ENCODE measurements around the gene CNTRL.

DNA sequence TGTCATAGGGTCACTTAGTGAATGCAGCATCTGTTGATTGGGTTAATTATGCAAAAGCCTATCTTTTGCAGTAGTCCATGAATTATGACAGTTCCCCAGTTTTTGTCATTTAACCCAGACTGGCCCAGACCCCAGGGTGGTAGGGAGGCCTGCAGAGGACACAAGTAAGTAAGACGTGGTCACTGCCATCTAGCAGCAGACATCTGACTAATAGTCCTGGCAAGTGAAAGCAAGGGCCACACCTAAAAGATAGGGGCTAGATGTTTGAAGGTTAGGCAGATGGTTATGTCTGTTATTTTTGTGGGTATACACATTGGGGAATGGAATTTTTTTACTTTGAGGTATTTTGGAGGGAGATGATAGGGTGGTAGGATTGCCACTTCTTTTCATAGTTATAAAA lies 78.9 kb downstream of the CNTRL start:
- no peak for TF ChIP-seq POLR2A (IDR thresholded peaks at IDR 0.05; ENCODE audit: low read depth, low read length)
- TF ChIP-seq TAF1 (IDR thresholded peaks at IDR 0.05; ENCODE audit: low read depth, low read length): no peak
- no peak for TF ChIP-seq POLR2AphosphoS5 (IDR thresholded peaks at IDR 0.05; ENCODE audit: low read depth, low read length)
- no peak for TF ChIP-seq SPI1 (IDR thresholded peaks at IDR 0.05; ENCODE audit: low read depth, low read length)
- no peak for TF ChIP-seq POU2F2 (IDR thresholded peaks at IDR 0.05; ENCODE audit: low read depth, low read length)
